ENCODE data around the gene CPPED1. TPM values are rescaled to one million over a fixed set of nuclear protein-coding genes. Genes with fewer than 3 reads are reported as not detected.

The CPPED1 gene
- total RNA-seq, 2 experiments from 2014 or later: 1.4 to 2.3 TPM

DNA sequence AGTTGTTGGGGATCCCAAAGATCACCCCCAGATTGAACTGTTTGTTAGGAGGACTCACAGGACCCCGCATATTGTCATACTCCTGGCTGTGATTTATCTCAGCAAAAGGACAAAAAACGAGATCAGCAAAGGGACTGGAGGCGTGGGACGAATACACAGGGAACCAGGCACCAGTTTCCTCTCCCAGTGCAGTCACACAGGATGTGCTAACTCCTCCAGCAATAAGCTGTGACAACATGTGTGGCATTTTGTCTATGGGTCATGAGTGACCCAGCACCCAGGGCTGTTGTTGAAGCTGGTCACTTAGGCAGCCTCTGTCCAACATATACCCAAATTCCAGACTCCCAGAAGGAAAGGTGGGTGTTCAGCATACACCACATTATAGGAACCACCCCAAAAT is 60.9 kb downstream of the CPPED1 start:
- Mint-ChIP-seq H3K36me3 (ENCODE audit: low read depth) (peaks cover 46% of the 10 kb centered on the region), H3K27me3 (no peaks in the 10 kb centered on the region), H3K27ac (no peak overlapping the region), H3K4me3 (no peak overlapping the region), H3K9me3 (peaks cover 14% of the 10 kb centered on the region), H3K4me1 (ENCODE audit: low read depth) (no peaks in the 10 kb centered on the region)
- no peak for DNase-seq
- TF ChIP-seq, protein P1, sequence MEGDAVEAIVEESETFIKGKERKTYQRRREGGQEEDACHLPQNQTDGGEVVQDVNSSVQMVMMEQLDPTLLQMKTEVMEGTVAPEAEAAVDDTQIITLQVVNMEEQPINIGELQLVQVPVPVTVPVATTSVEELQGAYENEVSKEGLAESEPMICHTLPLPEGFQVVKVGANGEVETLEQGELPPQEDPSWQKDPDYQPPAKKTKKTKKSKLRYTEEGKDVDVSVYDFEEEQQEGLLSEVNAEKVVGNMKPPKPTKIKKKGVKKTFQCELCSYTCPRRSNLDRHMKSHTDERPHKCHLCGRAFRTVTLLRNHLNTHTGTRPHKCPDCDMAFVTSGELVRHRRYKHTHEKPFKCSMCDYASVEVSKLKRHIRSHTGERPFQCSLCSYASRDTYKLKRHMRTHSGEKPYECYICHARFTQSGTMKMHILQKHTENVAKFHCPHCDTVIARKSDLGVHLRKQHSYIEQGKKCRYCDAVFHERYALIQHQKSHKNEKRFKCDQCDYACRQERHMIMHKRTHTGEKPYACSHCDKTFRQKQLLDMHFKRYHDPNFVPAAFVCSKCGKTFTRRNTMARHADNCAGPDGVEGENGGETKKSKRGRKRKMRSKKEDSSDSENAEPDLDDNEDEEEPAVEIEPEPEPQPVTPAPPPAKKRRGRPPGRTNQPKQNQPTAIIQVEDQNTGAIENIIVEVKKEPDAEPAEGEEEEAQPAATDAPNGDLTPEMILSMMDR (IDR thresholded peaks at IDR 0.05): no peak
- Histone ChIP-seq H3K27ac (ENCODE audit: low read depth in 1 of 2, low read length in 2 of 2) (no peak overlapping the region), H3K27me3 (ENCODE audit: control insufficient read depth in 1 of 2, insufficient read depth in 2 of 2, low read length in 2 of 2) (no peaks in the 10 kb centered on the region), H3K4me3 (ENCODE audit: low read length) (no peak overlapping the region), H3K4me1 (ENCODE audit: insufficient read depth, low read length) (no peaks in the 10 kb centered on the region), H3K36me3 (ENCODE audit: insufficient read depth, low read length) (peaks cover 9% of the 10 kb centered on the region), H3K9me3 (ENCODE audit: control insufficient read depth in 1 of 2, insufficient read depth in 1 of 2, low read length in 2 of 2) (peaks cover 8 to 13% of the 10 kb centered on the region in 2 experiments)
- ATAC-seq (ENCODE audit: poor library complexity): no peak
- intact Hi-C loops (cut with DNase I, micrococcal nuclease): no loop called here
- CTCF ChIA-PET: no interaction called here
- POLR2A ChIA-PET: no interaction called here

DNA sequence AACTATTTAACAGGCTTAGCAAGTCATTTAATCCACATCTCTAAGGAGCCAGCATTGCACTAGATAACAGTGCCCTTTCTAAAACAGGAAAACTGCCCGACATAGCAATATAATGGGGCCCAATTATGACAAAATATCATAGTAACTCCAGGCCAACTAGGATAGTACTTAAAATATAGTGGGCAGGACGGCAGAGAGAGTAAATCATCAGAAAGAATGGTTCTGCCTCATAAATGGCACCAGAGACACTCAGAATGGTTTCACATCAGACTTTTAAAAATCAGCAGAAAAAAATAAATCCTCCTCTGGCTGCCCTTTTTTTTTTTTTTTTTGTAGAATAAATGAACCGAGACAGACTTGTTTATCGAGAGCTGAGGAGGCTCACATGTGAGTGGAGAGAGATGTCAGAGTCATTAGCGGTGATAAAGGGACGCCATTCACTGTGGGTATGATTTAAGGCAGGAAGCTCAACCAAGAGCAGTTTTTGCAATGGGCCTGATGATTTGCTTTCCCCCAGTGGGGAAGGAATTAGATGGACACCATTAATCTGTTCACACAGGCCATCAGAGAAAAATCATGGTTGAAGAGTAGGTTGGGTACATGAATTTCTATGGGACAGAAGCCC is 62.6 kb downstream of the CPPED1 start:
- Mint-ChIP-seq H3K27ac (no peak overlapping the region), H3K27me3 (no peaks in the 10 kb centered on the region), H3K4me3 (no peak overlapping the region), H3K36me3 (ENCODE audit: low read depth) (peaks cover 48% of the 10 kb centered on the region), H3K4me1 (ENCODE audit: low read depth) (no peaks in the 10 kb centered on the region), H3K9me3 (peaks cover 14% of the 10 kb centered on the region)
- no peaks in the 10 kb centered on the region for H3K27me3 ChIP-seq (ENCODE audit: control insufficient read depth in 1 of 2, insufficient read depth in 2 of 2, low read length in 2 of 2)
- ATAC-seq (ENCODE audit: poor library complexity) (no peak), DNase-seq (no peak)
- CTCF ChIA-PET: no interaction called here
- H3K9me3 ChIP-seq (ENCODE audit: control insufficient read depth in 1 of 2, insufficient read depth in 1 of 2, low read length in 2 of 2): peaks cover 8 to 13% of the 10 kb centered on the region in 2 experiments
- TF ChIP-seq, protein P1 (IDR thresholded peaks at IDR 0.05): no peak
- intact Hi-C loops (cut with DNase I, micrococcal nuclease): no loop called here
- H3K4me3 ChIP-seq (ENCODE audit: low read length): no peak overlapping the region
- no peaks in the 10 kb centered on the region for H3K4me1 ChIP-seq (ENCODE audit: insufficient read depth, low read length)
- POLR2A ChIA-PET: no interaction called here
- peaks cover 9% of the 10 kb centered on the region for H3K36me3 ChIP-seq (ENCODE audit: insufficient read depth, low read length)
- no peak overlapping the region for H3K27ac ChIP-seq (ENCODE audit: low read depth in 1 of 2, low read length in 2 of 2)

DNA sequence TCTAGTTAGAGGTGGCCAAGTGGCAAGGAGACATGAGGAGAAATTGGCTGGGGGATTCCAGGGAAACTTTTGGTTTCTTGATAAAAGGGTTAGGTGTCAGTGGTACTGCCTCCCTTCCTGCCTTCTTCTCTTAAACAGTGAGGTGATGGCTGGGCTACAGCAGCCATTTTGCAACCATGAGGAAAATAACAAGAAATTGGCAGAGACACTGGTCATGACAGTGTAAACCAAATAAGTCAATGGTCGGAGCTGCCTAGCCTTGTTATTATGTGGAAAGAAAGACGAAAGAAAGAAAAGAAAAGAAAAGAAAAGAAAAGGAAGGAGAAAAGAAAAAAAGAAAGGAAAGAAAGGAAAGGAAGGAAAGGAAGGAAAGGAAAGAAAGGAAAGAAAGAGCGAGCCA is 63.9 kb downstream of the CPPED1 start:
- TF ChIP-seq, protein P1 (IDR thresholded peaks at IDR 0.05): no peak
- Mint-ChIP-seq H3K4me3 (no peak overlapping the region), H3K36me3 (ENCODE audit: low read depth) (peaks cover 41% of the 10 kb centered on the region), H3K9me3 (peaks cover 5% of the 10 kb centered on the region), H3K27me3 (no peaks in the 10 kb centered on the region), H3K4me1 (ENCODE audit: low read depth) (no peaks in the 10 kb centered on the region), H3K27ac (no peak overlapping the region)
- ATAC-seq (ENCODE audit: poor library complexity) (no peak), DNase-seq (no peak)
- Histone ChIP-seq H3K4me1 (ENCODE audit: insufficient read depth, low read length) (no peaks in the 10 kb centered on the region), H3K9me3 (ENCODE audit: control insufficient read depth in 1 of 2, insufficient read depth in 1 of 2, low read length in 2 of 2) (peaks cover 2 to 19% of the 10 kb centered on the region in 2 experiments), H3K36me3 (ENCODE audit: insufficient read depth, low read length) (peaks cover 9% of the 10 kb centered on the region), H3K4me3 (ENCODE audit: low read length) (no peak overlapping the region), H3K27ac (ENCODE audit: low read depth in 1 of 2, low read length in 2 of 2) (no peak overlapping the region), H3K27me3 (ENCODE audit: control insufficient read depth in 1 of 2, insufficient read depth in 2 of 2, low read length in 2 of 2) (no peaks in the 10 kb centered on the region)
- CTCF ChIA-PET: no interaction called here
- intact Hi-C loops (cut with DNase I, micrococcal nuclease): no loop called here
- POLR2A ChIA-PET: no interaction called here

All from CD4-positive, alpha-beta T cell (primary cell).